ENCODE results near the gene C1orf74.

The C1orf74 gene

GRCh38 chr1:209805341-209805781 is 21.0 kb upstream of the C1orf74 start:
- TF ChIP-seq CTCF (IDR thresholded peaks at IDR 0.05): no peak

GRCh38 chr1:209803568-209803967 is 19.2 kb upstream of the C1orf74 start:
- no peak for TF ChIP-seq CTCF (IDR thresholded peaks at IDR 0.05)

GRCh38 chr1:209802780-209803152 is 18.4 kb upstream of the C1orf74 start:
- no peak for TF ChIP-seq CTCF (IDR thresholded peaks at IDR 0.05)

- TF ChIP-seq CTCF (IDR thresholded peaks at IDR 0.05): no peak
Observed at GRCh38 chr1:209802117-209802779, 17.9 kb upstream of the C1orf74 start.

- no peak for TF ChIP-seq CTCF (IDR thresholded peaks at IDR 0.05)
Observed at GRCh38 chr1:209800984-209801834, 16.9 kb upstream of the C1orf74 start.

- no peak for TF ChIP-seq CTCF (IDR thresholded peaks at IDR 0.05)
Observed at GRCh38 chr1:209797978-209798639, 13.8 kb upstream of the C1orf74 start.

- TF ChIP-seq CTCF (IDR thresholded peaks at IDR 0.05): no peak
Observed at GRCh38 chr1:209791920-209792319, 7.6 kb upstream of the C1orf74 start.
